ENCODE results near the gene HIVEP3.

DNA sequence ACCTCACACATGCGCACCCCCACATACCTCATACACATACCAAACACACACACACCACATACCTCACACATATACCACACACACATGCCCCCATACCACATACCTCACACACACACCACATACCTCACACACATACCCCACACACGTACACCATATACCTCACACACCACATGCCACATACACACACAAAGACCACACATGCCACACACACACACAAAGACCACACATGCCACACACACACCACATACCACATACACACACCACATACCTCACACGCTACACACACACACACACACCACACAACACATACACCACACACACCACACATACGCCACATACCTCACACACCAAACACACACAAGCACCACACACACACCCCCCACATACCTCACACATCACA lies 30.0 kb downstream of the HIVEP3 start:
- TF ChIP-seq POLR2AphosphoS5 (IDR thresholded peaks at IDR 0.05; ENCODE audit: low read depth, low read length) (no peak), TAF1 (IDR thresholded peaks at IDR 0.05; ENCODE audit: borderline replicate concordance, insufficient read depth, low read length) (no peak)
- TF ChIP-seq, protein P1, sequence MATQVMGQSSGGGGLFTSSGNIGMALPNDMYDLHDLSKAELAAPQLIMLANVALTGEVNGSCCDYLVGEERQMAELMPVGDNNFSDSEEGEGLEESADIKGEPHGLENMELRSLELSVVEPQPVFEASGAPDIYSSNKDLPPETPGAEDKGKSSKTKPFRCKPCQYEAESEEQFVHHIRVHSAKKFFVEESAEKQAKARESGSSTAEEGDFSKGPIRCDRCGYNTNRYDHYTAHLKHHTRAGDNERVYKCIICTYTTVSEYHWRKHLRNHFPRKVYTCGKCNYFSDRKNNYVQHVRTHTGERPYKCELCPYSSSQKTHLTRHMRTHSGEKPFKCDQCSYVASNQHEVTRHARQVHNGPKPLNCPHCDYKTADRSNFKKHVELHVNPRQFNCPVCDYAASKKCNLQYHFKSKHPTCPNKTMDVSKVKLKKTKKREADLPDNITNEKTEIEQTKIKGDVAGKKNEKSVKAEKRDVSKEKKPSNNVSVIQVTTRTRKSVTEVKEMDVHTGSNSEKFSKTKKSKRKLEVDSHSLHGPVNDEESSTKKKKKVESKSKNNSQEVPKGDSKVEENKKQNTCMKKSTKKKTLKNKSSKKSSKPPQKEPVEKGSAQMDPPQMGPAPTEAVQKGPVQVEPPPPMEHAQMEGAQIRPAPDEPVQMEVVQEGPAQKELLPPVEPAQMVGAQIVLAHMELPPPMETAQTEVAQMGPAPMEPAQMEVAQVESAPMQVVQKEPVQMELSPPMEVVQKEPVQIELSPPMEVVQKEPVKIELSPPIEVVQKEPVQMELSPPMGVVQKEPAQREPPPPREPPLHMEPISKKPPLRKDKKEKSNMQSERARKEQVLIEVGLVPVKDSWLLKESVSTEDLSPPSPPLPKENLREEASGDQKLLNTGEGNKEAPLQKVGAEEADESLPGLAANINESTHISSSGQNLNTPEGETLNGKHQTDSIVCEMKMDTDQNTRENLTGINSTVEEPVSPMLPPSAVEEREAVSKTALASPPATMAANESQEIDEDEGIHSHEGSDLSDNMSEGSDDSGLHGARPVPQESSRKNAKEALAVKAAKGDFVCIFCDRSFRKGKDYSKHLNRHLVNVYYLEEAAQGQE (IDR thresholded peaks at IDR 0.05; ENCODE audit: insufficient read depth in 1 of 2, low read depth in 2 of 2, low read length in 2 of 2), result no peak
